ENCODE results near the gene TAB2. TPM values are rescaled to one million over a fixed set of nuclear protein-coding genes. Genes with fewer than 3 reads are reported as not detected.
A peak's percentile ranks its signal among the peaks of the same experiment; 100 is the strongest.

TAB2 gene
- 100 to 1,000 TPM; 118 to 125 TPM for total RNA-seq

- peak; percentile 83 for DNase-seq
- peaks cover 46% of the 10 kb centered on the region for H3K4me1 Mint-ChIP-seq (ENCODE audit: low read depth)
- H3K27me3 Mint-ChIP-seq (ENCODE audit: low read depth) = no peaks in the 10 kb centered on the region
- H3K27ac Mint-ChIP-seq = peak within 1 kb of the TSS; percentile 100
- peaks cover 10 to 13% of the 10 kb centered on the region in 2 donors for H3K36me3 Mint-ChIP-seq (ENCODE audit: insufficient read depth in 2 of 2)
- no peaks in the 10 kb centered on the region for H3K9me3 Mint-ChIP-seq
- peak; percentile 46 to 52 for ATAC-seq (replicated peaks in 1 of 2)
- H3K4me3 Mint-ChIP-seq = peak within 1 kb of the TSS; percentile 93 to 94
These were observed at the start of gene TAB2 for GRCh38 chr6:149317644-149318571. Gene TAB2, plus strand, starts transcription at chr6:149317712. Its CDS starts 52,286 bp downstream, at chr6:149369998.

- H3K4me3 Mint-ChIP-seq = no peak overlapping the region
- no peaks in the 10 kb centered on the region for H3K27me3 Mint-ChIP-seq (ENCODE audit: low read depth)
- peaks cover 61% of the 10 kb centered on the region for H3K4me1 Mint-ChIP-seq (ENCODE audit: low read depth)
- no peak for ATAC-seq (replicated peaks in 1 of 2)
- peaks cover 2 to 3% of the 10 kb centered on the region in 2 donors for H3K9me3 Mint-ChIP-seq
- no peak overlapping the region for H3K27ac Mint-ChIP-seq
- peaks cover 2 to 5% of the 10 kb centered on the region in 2 donors for H3K36me3 Mint-ChIP-seq (ENCODE audit: insufficient read depth in 2 of 2)
- DNase-seq = no peak
These were observed 49.4 kb upstream of the TAB2 start for GRCh38 chr6:149268146-149268545.

GRCh38 chr6:149268768-149269167 is 48.7 kb upstream of the TAB2 start:
- H3K9me3 Mint-ChIP-seq = peaks cover 2 to 3% of the 10 kb centered on the region in 2 donors
- peaks cover 2 to 5% of the 10 kb centered on the region in 2 donors for H3K36me3 Mint-ChIP-seq (ENCODE audit: insufficient read depth in 2 of 2)
- no peak for ATAC-seq (replicated peaks in 1 of 2)
- no peak overlapping the region for H3K27ac Mint-ChIP-seq
- H3K4me1 Mint-ChIP-seq (ENCODE audit: low read depth) = peaks cover 65% of the 10 kb centered on the region
- H3K27me3 Mint-ChIP-seq (ENCODE audit: low read depth) = no peaks in the 10 kb centered on the region
- DNase-seq = no peak
- no peak overlapping the region for H3K4me3 Mint-ChIP-seq

GRCh38 chr6:149270616-149271015 is 46.9 kb upstream of the TAB2 start:
- H3K27me3 Mint-ChIP-seq (ENCODE audit: low read depth) = no peaks in the 10 kb centered on the region
- no peak overlapping the region for H3K4me3 Mint-ChIP-seq
- peaks cover 2 to 5% of the 10 kb centered on the region in 2 donors for H3K36me3 Mint-ChIP-seq (ENCODE audit: insufficient read depth in 2 of 2)
- H3K4me1 Mint-ChIP-seq (ENCODE audit: low read depth) = peaks cover 60% of the 10 kb centered on the region
- ATAC-seq (replicated peaks in 1 of 2) = no peak
- H3K27ac Mint-ChIP-seq = peak overlapping the region; percentile 75
- DNase-seq = no peak
- H3K9me3 Mint-ChIP-seq = peaks cover 2 to 3% of the 10 kb centered on the region in 2 donors

- no peaks in the 10 kb centered on the region for H3K27me3 Mint-ChIP-seq (ENCODE audit: low read depth)
- peak; percentile 70 to 74 for DNase-seq
- peaks cover 2 to 3% of the 10 kb centered on the region in 2 donors for H3K9me3 Mint-ChIP-seq
- peak overlapping the region; percentile 83 for H3K27ac Mint-ChIP-seq
- peak overlapping the region; percentile 72 to 80 for H3K4me3 Mint-ChIP-seq
- peaks cover 2 to 5% of the 10 kb centered on the region in 2 donors for H3K36me3 Mint-ChIP-seq (ENCODE audit: insufficient read depth in 2 of 2)
- peak; percentile 90 to 97 for ATAC-seq (replicated peaks in 1 of 2)
- peaks cover 50% of the 10 kb centered on the region for H3K4me1 Mint-ChIP-seq (ENCODE audit: low read depth)
These were observed 45.9 kb upstream of the TAB2 start for GRCh38 chr6:149271348-149272340.

GRCh38 chr6:149273318-149273717 is 44.2 kb upstream of the TAB2 start:
- peak overlapping the region; percentile 12 for H3K27ac Mint-ChIP-seq
- peak overlapping the region; percentile 4 to 8 for H3K4me3 Mint-ChIP-seq
- ATAC-seq (replicated peaks in 1 of 2) (no peak), DNase-seq (no peak)
- H3K9me3 Mint-ChIP-seq = peaks cover 2 to 3% of the 10 kb centered on the region in 2 donors
- no peaks in the 10 kb centered on the region for H3K27me3 Mint-ChIP-seq (ENCODE audit: low read depth)
- H3K4me1 Mint-ChIP-seq (ENCODE audit: low read depth) = peaks cover 60% of the 10 kb centered on the region
- H3K36me3 Mint-ChIP-seq (ENCODE audit: insufficient read depth in 2 of 2) = peaks cover 2 to 5% of the 10 kb centered on the region in 2 donors

- peaks cover 75% of the 10 kb centered on the region for H3K4me1 Mint-ChIP-seq (ENCODE audit: low read depth)
- H3K9me3 Mint-ChIP-seq = peaks cover 2 to 3% of the 10 kb centered on the region in 2 donors
- H3K27ac Mint-ChIP-seq = no peak overlapping the region
- no peak overlapping the region for H3K4me3 Mint-ChIP-seq
- peaks cover 2 to 5% of the 10 kb centered on the region in 2 donors for H3K36me3 Mint-ChIP-seq (ENCODE audit: insufficient read depth in 2 of 2)
- ATAC-seq (replicated peaks in 1 of 2) (no peak), DNase-seq (no peak)
- no peaks in the 10 kb centered on the region for H3K27me3 Mint-ChIP-seq (ENCODE audit: low read depth)
These were observed 41.9 kb upstream of the TAB2 start for GRCh38 chr6:149275621-149276020.

GRCh38 chr6:149277621-149278020 is 39.9 kb upstream of the TAB2 start:
- H3K9me3 Mint-ChIP-seq = peaks cover 0 to 2% of the 10 kb centered on the region in 2 donors
- H3K36me3 Mint-ChIP-seq (ENCODE audit: insufficient read depth in 2 of 2) = no peaks in the 10 kb centered on the region
- H3K27me3 Mint-ChIP-seq (ENCODE audit: low read depth) = no peaks in the 10 kb centered on the region
- peak in 1 of 2 donors; percentile 55 for ATAC-seq (replicated peaks in 1 of 2)
- peaks cover 55% of the 10 kb centered on the region for H3K4me1 Mint-ChIP-seq (ENCODE audit: low read depth)
- no peak overlapping the region for H3K27ac Mint-ChIP-seq
- DNase-seq = no peak
- H3K4me3 Mint-ChIP-seq = no peak overlapping the region

GRCh38 chr6:149278997-149279396 is 38.5 kb upstream of the TAB2 start:
- Mint-ChIP-seq H3K27ac (no peak overlapping the region), H3K4me3 (peak overlapping the region in 1 of 2 donors; percentile 35), H3K27me3 (ENCODE audit: low read depth) (no peaks in the 10 kb centered on the region), H3K4me1 (ENCODE audit: low read depth) (peaks cover 44% of the 10 kb centered on the region), H3K36me3 (ENCODE audit: insufficient read depth in 2 of 2) (no peaks in the 10 kb centered on the region), H3K9me3 (peaks cover 0 to 2% of the 10 kb centered on the region in 2 donors)
- DNase-seq (no peak), ATAC-seq (replicated peaks in 1 of 2) (peak; percentile 31 to 62)

GRCh38 chr6:149284904-149285303 is 32.6 kb upstream of the TAB2 start:
- DNase-seq (peak; percentile 40 to 46), ATAC-seq (replicated peaks in 1 of 2) (peak; percentile 96 to 98)
- peaks cover 22% of the 10 kb centered on the region for H3K4me1 Mint-ChIP-seq (ENCODE audit: low read depth)
- H3K36me3 Mint-ChIP-seq (ENCODE audit: insufficient read depth in 2 of 2) = no peaks in the 10 kb centered on the region
- peak overlapping the region; percentile 40 for H3K27ac Mint-ChIP-seq
- peak overlapping the region; percentile 59 to 60 for H3K4me3 Mint-ChIP-seq
- H3K27me3 Mint-ChIP-seq (ENCODE audit: low read depth) = no peaks in the 10 kb centered on the region
- no peaks in the 10 kb centered on the region for H3K9me3 Mint-ChIP-seq

GRCh38 chr6:149285626-149286025 is 31.9 kb upstream of the TAB2 start:
- no peak overlapping the region for H3K4me3 Mint-ChIP-seq
- no peak overlapping the region for H3K27ac Mint-ChIP-seq
- H3K27me3 Mint-ChIP-seq (ENCODE audit: low read depth) = no peaks in the 10 kb centered on the region
- H3K9me3 Mint-ChIP-seq = no peaks in the 10 kb centered on the region
- ATAC-seq (replicated peaks in 1 of 2) = no peak
- H3K4me1 Mint-ChIP-seq (ENCODE audit: low read depth) = peaks cover 22% of the 10 kb centered on the region
- no peak for DNase-seq
- H3K36me3 Mint-ChIP-seq (ENCODE audit: insufficient read depth in 2 of 2) = no peaks in the 10 kb centered on the region

- Mint-ChIP-seq H3K36me3 (ENCODE audit: insufficient read depth in 2 of 2) (no peaks in the 10 kb centered on the region), H3K4me1 (ENCODE audit: low read depth) (peaks cover 22% of the 10 kb centered on the region), H3K4me3 (peak overlapping the region in 1 of 2 donors; percentile 20), H3K9me3 (no peaks in the 10 kb centered on the region), H3K27me3 (ENCODE audit: low read depth) (no peaks in the 10 kb centered on the region), H3K27ac (peak overlapping the region; percentile 12)
- DNase-seq = no peak
- ATAC-seq (replicated peaks in 1 of 2) = no peak
These were observed 30.6 kb upstream of the TAB2 start for GRCh38 chr6:149286905-149287304.
